Stimulated activated naive CD8-positive, alpha-beta T cell treated with anti-CD3 and anti-CD28 coated beads, Interleukin-15, Interleukin-2, amounts not matched to agents 100 ng/mL and 50 ng/mL, for 24 hours (primary cell): ENCODE results near the gene RGMA.
"Not testable (repeated sequence)": the region's sequence is repeated elsewhere in the genome, so short reads cannot be mapped to it uniquely, and the experiment has no call there.

Source experiments
- H3K27ac Mint-ChIP-seq: one replicate; pipeline ENCODE4 v1.8.0; 2021; ENCODE audit warnings: mild to moderate bottlenecking, mixed read lengths
- H3K27me3 Mint-ChIP-seq: one replicate; pipeline ENCODE4 v1.8.0; 2021; ENCODE audit warnings: mixed read lengths
- H3K36me3 Mint-ChIP-seq: one replicate; pipeline ENCODE4 v1.8.0; 2021; ENCODE audit warnings: low read depth, mixed read lengths
- H3K4me1 Mint-ChIP-seq: one replicate; pipeline ENCODE4 v1.8.0; 2021; ENCODE audit warnings: low read depth, mixed read lengths
- H3K4me3 Mint-ChIP-seq: one replicate; pipeline ENCODE4 v1.8.0; 2021; ENCODE audit warnings: mild to moderate bottlenecking, mixed read lengths
- H3K9me3 Mint-ChIP-seq: one replicate; pipeline ENCODE4 v1.8.0; 2021; ENCODE audit warnings: mixed read lengths

Gene RGMA

DNA sequence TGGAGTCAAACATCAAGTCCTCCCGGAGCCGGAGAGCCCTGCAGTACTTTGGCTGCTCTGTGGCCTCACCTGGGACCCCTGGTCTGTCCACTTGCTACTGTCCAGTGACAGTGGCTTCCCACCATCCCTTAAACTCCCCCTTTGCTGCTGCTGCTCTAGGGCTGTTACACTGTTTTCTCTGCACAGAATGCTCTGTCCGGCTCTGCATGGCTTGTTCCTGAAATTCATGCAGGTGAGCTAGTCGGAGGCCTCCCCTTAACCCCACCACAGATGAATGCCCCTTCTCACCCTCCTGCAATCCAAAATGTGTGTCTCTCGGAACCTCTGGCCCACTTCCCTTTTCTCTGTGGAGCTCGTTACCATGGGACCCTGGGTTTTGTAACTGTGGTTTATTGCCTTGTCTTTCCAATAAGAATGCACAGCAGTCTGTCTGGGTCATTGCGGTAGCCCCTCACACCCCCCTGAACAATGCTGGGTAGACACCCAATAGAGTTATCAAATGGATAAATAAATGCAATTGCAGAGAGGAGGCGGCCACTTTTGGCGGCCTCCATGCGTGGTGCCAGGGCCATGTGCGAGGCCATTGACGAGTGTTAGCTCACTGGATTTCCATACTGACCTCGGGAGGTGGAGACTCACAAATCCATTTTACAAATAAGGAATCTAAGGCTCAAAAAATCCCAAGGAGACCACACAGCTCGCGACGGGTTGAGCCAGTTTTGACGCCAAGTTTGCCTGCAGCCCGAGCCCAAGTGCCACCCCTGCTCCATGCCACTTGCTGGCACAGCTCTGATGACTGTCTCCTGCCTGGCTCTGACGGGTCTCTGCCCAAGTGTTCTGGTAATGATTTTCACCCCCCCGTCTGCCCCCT lies 48.5 kb downstream of the RGMA start:
- no peaks in the 10 kb centered on the region for H3K36me3 Mint-ChIP-seq
- no peak overlapping the region for H3K4me3 Mint-ChIP-seq
- H3K27me3 Mint-ChIP-seq, result no peaks in the 10 kb centered on the region
- H3K27ac Mint-ChIP-seq, result no peak overlapping the region
- no peaks in the 10 kb centered on the region for H3K9me3 Mint-ChIP-seq
- peaks cover 6% of the 10 kb centered on the region for H3K4me1 Mint-ChIP-seq

GRCh38 chr15:93039562-93040287 lies 49.3 kb downstream of the RGMA start:
- H3K9me3 Mint-ChIP-seq, H3K4me3 Mint-ChIP-seq, H3K27me3 Mint-ChIP-seq, H3K27ac Mint-ChIP-seq, H3K4me1 Mint-ChIP-seq, H3K36me3 Mint-ChIP-seq: not testable (repeated sequence)

DNA sequence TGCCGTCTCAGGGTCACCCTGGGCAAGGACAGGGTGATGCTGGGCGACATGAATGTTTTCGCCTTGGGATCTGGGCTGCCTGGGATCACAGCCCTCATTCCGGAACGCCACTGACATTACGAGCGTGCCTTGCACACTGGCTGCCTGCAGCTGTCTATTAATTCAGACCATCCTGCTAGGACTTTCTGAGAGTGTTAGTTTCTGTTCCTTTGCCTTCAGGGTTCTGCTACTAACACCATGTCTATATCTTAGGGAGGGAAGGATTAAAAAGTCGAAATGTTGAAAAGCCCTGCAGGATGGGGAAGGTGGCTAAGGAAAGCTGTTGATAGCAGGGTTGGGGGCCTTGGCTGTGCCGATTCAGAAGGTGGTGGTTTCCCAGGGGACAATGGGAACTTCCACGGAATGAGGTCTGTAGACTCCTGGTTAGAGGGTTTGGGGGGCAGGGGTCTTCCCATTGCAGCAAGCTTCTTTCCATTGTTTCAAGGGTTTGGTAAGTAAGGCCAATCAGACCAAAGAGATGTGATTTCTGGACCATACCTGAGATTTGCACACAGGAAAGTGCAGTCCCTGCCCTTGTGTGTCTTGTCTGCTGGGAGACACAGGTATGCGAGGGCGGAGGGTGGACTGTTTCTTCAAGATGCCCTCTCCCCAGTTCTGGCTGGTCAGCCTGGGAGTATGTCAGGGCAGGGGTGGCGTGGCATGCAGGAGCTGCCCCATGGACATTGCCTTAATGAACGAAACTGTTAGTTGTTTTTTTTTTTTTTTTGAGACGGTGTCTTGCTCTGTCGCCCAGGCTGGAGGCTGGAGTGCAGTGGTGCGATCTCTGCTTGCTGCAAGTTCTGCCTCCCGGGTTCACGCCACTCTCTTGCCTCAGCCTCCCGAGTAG lies 50.9 kb downstream of the RGMA start:
- H3K27ac Mint-ChIP-seq, result no peak overlapping the region
- no peaks in the 10 kb centered on the region for H3K9me3 Mint-ChIP-seq
- H3K4me3 Mint-ChIP-seq, result no peak overlapping the region
- H3K36me3 Mint-ChIP-seq, result no peaks in the 10 kb centered on the region
- no peaks in the 10 kb centered on the region for H3K27me3 Mint-ChIP-seq
- peaks cover 6% of the 10 kb centered on the region for H3K4me1 Mint-ChIP-seq

GRCh38 chr15:93036951-93037819 lies 51.8 kb downstream of the RGMA start:
- Mint-ChIP-seq H3K4me1 (peaks cover 6% of the 10 kb centered on the region), H3K27ac (no peak overlapping the region), H3K36me3 (no peaks in the 10 kb centered on the region), H3K27me3 (no peaks in the 10 kb centered on the region), H3K4me3 (no peak overlapping the region), H3K9me3 (no peaks in the 10 kb centered on the region)

DNA sequence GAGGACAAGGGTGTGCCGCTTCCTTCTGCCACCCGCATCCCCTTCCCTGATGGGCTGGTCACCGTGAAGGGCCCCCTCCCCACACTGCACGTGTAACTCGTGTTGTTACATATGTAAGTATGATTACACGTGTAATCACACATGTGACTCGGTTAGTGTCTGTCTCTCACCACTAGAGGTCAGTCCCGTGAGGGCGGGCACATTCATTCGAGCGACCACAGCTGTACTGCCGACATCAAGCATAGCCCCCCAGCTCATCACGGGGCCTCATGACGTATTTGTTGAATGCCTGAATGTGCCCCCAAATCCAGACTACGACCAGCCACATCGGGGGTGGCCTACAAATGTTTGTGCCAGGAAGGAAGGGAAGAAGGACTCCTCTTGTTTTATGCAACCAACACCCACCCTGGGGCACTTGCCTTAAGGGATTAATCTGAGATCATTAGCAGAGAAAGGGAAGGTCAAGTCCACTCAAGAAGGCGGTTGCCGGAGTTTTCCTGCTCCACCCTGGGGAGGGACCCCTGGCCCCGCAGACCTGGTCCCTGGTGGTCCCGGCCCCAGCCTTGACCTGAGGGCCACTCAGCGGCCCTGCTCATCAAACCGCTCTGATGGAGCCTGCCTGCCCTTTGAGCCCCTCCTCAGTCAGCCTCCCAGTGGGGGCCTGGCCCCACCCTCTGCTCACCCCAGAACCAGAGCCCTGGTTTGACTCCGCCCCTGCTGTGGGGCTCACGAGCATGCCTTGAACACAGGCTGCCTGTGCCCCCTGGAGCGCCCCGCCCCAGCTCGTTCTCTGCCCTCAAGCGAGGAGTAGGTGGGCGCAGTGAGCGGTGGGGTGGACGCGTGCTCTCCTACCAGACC lies 52.8 kb downstream of the RGMA start:
- Mint-ChIP-seq H3K9me3 (no peaks in the 10 kb centered on the region), H3K27ac (no peak overlapping the region), H3K36me3 (no peaks in the 10 kb centered on the region), H3K4me3 (no peak overlapping the region), H3K27me3 (no peaks in the 10 kb centered on the region), H3K4me1 (peaks cover 6% of the 10 kb centered on the region)

DNA sequence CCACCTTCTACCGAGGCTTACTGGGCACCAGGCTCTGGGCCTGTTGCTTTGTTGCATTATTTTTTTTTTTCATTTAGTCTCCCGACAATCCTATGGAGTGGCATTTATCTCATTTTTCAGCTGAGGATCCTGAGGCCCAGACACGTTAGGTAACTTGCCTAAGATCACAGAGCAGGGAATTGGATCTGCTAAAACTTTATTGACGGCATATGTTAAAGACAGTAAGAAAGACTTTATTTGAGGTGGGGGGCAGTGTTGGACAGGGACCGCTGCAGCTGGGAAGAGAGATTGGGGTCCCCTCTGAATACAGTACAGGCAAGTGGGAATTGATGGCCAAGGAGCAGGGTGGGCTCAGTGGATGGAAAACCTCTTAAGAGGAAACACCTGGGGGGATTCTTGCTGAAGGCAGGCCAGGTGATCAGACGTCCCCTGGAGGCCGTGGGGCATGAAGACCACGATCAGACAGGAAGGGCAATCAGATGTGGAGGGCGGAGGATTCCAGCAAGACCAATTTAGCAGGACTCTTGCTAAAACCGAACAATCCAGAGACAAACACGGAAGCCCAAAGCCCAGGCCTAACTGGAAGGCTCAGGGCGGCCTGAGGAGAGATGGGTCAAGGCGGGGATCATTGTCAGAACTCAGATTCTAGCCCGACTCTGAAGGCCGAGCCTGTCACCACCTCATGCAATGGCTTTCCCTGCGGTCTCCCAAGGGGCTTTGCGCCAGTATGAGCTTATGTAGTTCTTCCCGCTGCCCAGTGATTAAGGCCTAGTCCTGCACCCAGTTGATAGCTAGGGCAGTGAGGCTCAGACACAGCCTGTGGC lies 53.7 kb downstream of the RGMA start:
- Mint-ChIP-seq H3K36me3 (no peaks in the 10 kb centered on the region), H3K9me3 (no peaks in the 10 kb centered on the region), H3K27me3 (no peaks in the 10 kb centered on the region), H3K27ac (no peak overlapping the region), H3K4me1 (peaks cover 10% of the 10 kb centered on the region), H3K4me3 (no peak overlapping the region)

DNA sequence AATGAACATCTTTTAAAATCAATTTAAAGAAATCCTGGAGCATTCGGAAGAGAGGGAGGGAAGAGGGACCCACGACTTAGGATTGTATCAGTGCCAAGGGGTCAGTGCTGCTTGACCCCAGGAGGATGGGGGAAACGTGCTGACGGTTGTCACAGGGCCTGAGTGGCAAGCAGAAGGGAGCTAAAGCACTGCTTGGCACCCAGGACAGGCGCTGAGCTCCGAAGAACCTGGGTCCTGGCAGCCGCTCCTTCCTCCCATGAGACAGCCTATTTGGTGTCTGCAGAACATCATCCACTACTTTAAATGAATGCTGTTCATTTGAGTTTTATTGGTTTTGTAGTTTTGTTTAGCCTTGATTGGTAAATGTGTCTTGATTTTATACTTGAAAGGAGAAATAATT lies 54.5 kb downstream of the RGMA start:
- Mint-ChIP-seq H3K27me3 (no peaks in the 10 kb centered on the region), H3K36me3 (no peaks in the 10 kb centered on the region), H3K27ac (no peak overlapping the region), H3K9me3 (no peaks in the 10 kb centered on the region), H3K4me1 (peaks cover 17% of the 10 kb centered on the region), H3K4me3 (no peak overlapping the region)

DNA sequence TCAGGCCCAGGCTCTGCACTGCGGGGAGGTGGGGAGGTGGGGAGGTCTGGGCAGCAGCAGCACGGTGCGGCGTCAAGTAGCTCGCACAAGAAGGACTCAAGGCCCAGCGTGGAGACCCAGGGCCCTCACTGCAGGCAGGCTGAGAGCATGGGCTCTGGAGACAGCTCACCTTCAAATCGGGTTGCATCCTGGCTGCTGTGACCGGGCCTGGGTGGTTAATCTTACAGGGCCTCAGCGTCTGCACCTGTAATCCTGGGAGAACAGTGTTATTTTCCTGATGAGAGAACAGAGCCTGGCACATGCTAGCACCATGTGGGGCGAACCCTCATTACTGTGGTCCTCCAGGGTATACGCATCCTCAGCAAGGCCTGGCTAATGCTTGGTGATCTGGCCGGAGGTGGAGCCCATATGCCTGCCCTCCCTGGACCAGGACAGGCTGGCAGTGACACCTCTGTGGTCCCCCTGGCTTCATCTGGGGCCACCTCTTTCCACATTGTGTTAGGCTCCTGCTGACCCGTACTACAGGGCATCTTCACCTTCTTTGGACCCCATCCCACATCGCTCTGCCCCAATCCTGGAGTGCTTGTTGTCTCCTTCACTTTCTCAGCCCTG lies 55.5 kb downstream of the RGMA start:
- H3K4me1 Mint-ChIP-seq, result peaks cover 26% of the 10 kb centered on the region

DNA sequence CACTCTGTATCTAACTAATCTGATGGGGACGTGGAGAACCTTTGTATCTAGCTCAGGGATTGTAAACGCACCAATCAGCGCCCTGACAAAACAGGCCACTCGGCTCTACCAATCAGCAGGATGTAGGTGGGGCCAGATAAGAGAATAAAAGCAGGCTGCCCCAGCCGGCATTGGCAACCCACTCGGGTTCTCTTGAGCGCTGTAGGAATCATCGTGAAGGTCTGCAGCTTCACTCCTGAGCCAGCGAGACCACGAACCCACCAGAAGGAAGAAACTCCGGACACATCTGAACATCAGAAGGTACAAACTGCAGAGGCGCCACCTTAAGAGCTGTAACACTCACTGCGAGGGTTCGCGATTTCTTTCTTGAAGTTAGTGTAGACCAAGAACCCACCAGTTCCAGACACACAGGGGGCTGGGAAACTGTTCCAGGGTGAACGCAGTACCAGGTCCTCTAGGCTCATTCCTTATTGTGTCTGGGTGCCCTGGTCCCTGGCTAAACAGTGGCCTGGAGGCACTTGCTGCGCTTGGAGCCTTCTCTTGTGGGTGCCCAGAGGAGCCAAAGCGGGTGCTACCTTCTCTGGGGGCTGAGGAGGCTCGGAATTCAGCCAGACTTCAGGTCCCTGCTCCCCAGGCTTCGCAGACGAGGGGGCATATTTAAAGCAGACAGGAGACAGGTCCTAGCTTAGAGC lies 56.4 kb downstream of the RGMA start:
- not testable (repeated sequence) for H3K9me3 Mint-ChIP-seq, H3K36me3 Mint-ChIP-seq, H3K27me3 Mint-ChIP-seq, H3K4me3 Mint-ChIP-seq, H3K27ac Mint-ChIP-seq
- peaks cover 34% of the 10 kb centered on the region for H3K4me1 Mint-ChIP-seq

More for the DNA sequence above, 55.5 kb downstream of the RGMA start:
- H3K27ac Mint-ChIP-seq, result no peak overlapping the region
- peaks cover under 1% of the 10 kb centered on the region for H3K36me3 Mint-ChIP-seq
- no peaks in the 10 kb centered on the region for H3K9me3 Mint-ChIP-seq
- H3K4me3 Mint-ChIP-seq, result no peak overlapping the region
- no peaks in the 10 kb centered on the region for H3K27me3 Mint-ChIP-seq

GRCh38 chr15:93031557-93032384 lies 57.2 kb downstream of the RGMA start:
- not testable (repeated sequence) for H3K9me3 Mint-ChIP-seq, H3K27me3 Mint-ChIP-seq, H3K4me3 Mint-ChIP-seq, H3K27ac Mint-ChIP-seq
- Mint-ChIP-seq H3K4me1 (peaks cover 34% of the 10 kb centered on the region), H3K36me3 (peaks cover 12% of the 10 kb centered on the region)

DNA sequence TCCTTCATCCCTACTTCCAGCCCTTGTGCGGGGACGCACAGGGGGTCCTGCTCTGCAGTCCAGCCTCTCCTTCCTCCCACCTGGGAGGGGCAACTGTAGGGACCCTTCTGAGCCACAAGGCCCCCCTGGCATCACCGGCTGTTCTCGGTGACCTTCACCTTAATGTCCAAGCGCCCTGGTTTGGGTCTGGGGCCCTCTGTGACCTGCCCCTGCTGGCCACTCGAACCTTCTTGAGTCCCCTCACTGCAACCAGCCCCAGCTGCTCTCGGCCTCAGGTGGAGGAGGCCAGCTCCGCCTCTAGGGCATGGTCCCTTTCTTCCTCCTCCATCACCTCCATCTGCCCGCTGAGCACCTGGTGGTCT lies 57.9 kb downstream of the RGMA start:
- Mint-ChIP-seq H3K9me3 (no peaks in the 10 kb centered on the region), H3K4me1 (peaks cover 33% of the 10 kb centered on the region), H3K27me3 (no peaks in the 10 kb centered on the region), H3K36me3 (peaks cover 13% of the 10 kb centered on the region), H3K27ac (no peak overlapping the region), H3K4me3 (no peak overlapping the region)
